Activated CD8-positive, alpha-beta memory T cell treated with anti-CD3 and anti-CD28 coated beads, Interleukin-2, amount 10 ng/mL, durations not matched to agents 7 days and 5 days (primary cell): ENCODE data around the gene UBE2Q1. TPM values are rescaled to one million over a fixed set of nuclear protein-coding genes. Genes with fewer than 3 reads are reported as not detected.

ENCODE experiments used
- ATAC-seq: fragments of 150-1000 bp; cut with Tn5 transposase; one replicate; pipeline ENCODE4 v1.10.0; 2021; ENCODE audit warnings: moderate library complexity
- CTCF ChIA-PET: fragments of 350-600 bp; sonication (Branson Sonifier 250); formaldehyde crosslinking; loops from one replicate; lab custom pipeline; 2021; ENCODE audit warnings: antibody characterized with exemption; lab: Charles Lee
- DNase-seq: peaks from one replicate; pipeline ENCODE4 v3.0.0-alpha.2; 2020
- H3K27ac Mint-ChIP-seq: one replicate; pipeline ENCODE4 v1.8.0; 2021; ENCODE audit warnings: mild to moderate bottlenecking, mixed read lengths
- H3K27me3 Mint-ChIP-seq: one replicate; pipeline ENCODE4 v1.8.0; 2021; ENCODE audit warnings: mixed read lengths
- H3K36me3 Mint-ChIP-seq: one replicate; pipeline ENCODE4 v1.8.0; 2021; ENCODE audit warnings: mild to moderate bottlenecking, mixed read lengths
- H3K4me1 Mint-ChIP-seq: one replicate; pipeline ENCODE4 v1.8.0; 2021; ENCODE audit warnings: mixed read lengths
- H3K4me3 Mint-ChIP-seq: one replicate; pipeline ENCODE4 v1.8.0; 2021; ENCODE audit warnings: mild to moderate bottlenecking, moderate library complexity, mixed read lengths
- H3K9me3 Mint-ChIP-seq: one replicate; pipeline ENCODE4 v1.8.0; 2022; ENCODE audit warnings: low read depth, mixed read lengths
- total RNA-seq, 2 experiments: library from RNA; stranded (reverse); gene quantifications; one replicate each; pipeline ENCODE4 v1.2.3, GENCODE V29; 2021

UBE2Q1 gene
- total RNA-seq, 2 experiments from 2014 or later = 103 to 110 TPM

DNA sequence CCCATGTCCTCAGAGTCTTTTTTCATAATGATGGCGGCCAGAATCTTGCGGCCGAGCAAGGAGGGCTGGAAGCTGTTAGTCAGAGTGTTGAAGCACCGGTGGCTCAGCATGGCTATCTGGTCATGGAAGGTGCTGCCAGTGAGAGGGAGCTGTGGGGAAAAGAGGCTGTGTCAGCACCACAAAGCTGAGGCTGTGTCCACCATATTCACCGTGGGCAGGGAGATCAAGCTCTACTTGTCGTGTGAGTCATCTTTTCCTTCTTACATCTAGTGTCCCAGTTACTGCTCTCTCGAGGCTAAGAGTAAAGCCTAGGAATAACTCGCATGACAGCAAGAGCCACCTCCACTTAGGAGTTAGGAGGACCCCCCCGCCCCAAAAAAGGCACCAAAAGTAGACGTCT is 31.3 kb upstream of the UBE2Q1 start:
- CTCF ChIA-PET = interaction anchor here (1.5 to 1.9 kb wide), 2 partner anchors 30 to 80 kb away, joined by 5 to 6 read pairs; no protein-coding TSS in a partner anchor
- H3K36me3 Mint-ChIP-seq = peaks cover 84% of the 10 kb centered on the region
- H3K27ac Mint-ChIP-seq = no peak overlapping the region

DNA sequence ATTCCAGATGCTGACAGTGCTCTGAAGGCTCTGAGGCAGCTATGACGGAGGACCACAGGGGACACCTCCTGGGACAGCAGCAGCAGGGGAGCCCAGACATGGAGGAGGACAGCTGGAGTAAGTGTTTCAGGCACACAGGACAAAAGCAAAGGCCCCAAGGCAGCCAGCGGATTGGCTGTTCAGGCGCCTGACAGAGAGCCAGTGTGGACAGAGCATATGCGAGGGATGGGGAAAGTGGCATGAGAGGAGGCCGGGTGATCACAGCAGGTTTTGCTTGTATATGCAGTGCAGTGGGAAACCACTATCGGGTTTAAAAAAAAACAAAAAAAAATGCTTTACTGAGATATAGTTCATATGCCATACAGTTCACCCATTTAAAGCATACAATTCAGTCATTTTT is 28.2 kb upstream of the UBE2Q1 start:
- ATAC-seq = no peak
- peaks cover 23% of the 10 kb centered on the region for H3K4me1 Mint-ChIP-seq
- no peak for DNase-seq
- no peaks in the 10 kb centered on the region for H3K27me3 Mint-ChIP-seq
- CTCF ChIA-PET = no interaction called here
- H3K36me3 Mint-ChIP-seq = peaks cover 80% of the 10 kb centered on the region
- no peak overlapping the region for H3K4me3 Mint-ChIP-seq
- H3K9me3 Mint-ChIP-seq = no peaks in the 10 kb centered on the region
- H3K27ac Mint-ChIP-seq = no peak overlapping the region

More for the DNA sequence above, 31.3 kb upstream of the UBE2Q1 start:
- H3K27me3 Mint-ChIP-seq = no peaks in the 10 kb centered on the region
- DNase-seq (no peak), ATAC-seq (no peak)
- no peak overlapping the region for H3K4me3 Mint-ChIP-seq
- no peaks in the 10 kb centered on the region for H3K9me3 Mint-ChIP-seq
- peaks cover 21% of the 10 kb centered on the region for H3K4me1 Mint-ChIP-seq

DNA sequence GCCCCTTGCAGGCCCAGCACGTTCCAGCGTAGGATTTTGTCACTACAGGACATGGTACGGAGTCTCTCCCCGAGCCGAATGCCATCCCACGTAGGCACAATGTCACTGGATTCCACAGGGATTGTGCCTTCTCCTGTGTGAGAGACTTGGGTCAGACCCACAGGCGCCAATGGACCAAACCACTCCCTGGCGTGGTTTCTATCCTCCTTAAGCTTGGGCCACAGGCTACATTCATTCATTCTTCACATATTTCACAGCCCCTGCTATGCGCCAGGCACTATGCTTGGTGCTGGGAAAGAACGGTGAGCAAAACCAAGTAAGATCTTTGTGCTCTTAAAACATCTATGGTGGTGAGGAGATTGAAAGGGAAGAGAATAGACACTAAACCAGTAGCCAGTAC is 27.8 kb upstream of the UBE2Q1 start:
- H3K9me3 Mint-ChIP-seq = no peaks in the 10 kb centered on the region

DNA sequence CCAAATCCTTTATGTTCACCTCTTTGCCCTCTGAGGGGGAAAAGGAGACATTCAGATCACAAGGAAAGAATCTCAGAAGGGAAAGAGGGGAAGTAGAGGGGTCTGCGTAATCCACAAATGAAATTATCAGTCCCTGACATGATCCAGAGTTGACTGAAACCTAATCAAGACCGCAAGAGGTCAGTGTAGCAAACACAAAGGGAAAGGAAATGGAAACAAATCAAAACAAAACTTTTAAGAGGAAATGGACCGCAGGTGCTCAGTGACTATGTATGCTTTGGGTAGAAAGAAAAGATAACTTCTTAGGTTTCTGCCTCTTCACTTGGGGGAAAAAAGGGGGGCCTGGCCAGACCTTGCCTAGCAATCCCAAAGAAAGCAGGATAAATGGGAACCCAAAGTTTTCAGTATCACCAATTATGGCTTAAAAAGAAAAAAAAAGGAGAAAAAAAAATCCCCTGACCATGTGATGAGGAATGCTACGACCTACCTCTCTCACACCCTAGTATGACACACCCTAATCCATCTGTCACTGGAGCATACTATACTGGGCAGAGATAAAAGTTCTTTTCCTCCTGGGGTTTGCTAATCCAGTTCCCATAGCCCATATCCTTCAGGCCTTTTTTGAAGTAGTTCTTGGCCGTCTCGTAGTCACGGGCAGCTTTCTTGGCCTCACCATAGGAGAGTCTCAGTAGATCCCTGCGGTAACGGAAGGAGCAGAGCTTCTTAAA is 26.0 kb upstream of the UBE2Q1 start:
- Mint-ChIP-seq H3K36me3 (peaks cover 80% of the 10 kb centered on the region), H3K4me3 (no peak overlapping the region), H3K9me3 (no peaks in the 10 kb centered on the region), H3K27me3 (no peaks in the 10 kb centered on the region), H3K27ac (no peak overlapping the region), H3K4me1 (peaks cover 23% of the 10 kb centered on the region)
- CTCF ChIA-PET = interaction anchor here (1.0 kb wide), 1 partner anchor 94 kb away, joined by 3 read pairs; no protein-coding TSS in a partner anchor
- ATAC-seq (no peak), DNase-seq (no peak)

More for the DNA sequence above, 27.8 kb upstream of the UBE2Q1 start:
- Mint-ChIP-seq H3K27ac (no peak overlapping the region), H3K36me3 (peaks cover 78% of the 10 kb centered on the region), H3K4me3 (no peak overlapping the region), H3K4me1 (peaks cover 23% of the 10 kb centered on the region), H3K27me3 (no peaks in the 10 kb centered on the region)
- DNase-seq = no peak
- no peak for ATAC-seq
- CTCF ChIA-PET = no interaction called here

DNA sequence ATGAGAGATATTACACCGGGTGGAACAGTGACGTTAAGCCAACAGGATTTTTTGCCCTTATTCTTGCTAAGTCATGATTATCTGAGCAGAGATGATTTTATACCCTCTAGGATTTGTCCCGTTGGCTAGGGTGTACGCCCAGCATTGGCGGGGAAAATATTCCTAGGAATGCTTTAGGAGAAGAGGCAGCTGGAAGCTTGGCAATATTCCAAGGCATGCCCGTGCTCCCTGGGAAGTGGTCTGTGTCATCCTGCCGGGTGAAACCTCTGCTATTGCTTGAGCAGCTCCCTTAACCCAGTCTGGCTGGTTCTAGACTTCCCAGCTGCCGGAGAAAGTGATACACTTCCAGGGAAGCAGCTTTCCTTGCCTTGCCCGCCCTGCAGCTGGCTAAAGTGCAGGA is 25.3 kb upstream of the UBE2Q1 start:
- H3K9me3 Mint-ChIP-seq = no peaks in the 10 kb centered on the region
- CTCF ChIA-PET = no interaction called here
- no peak for DNase-seq
- ATAC-seq = no peak
- no peak overlapping the region for H3K4me3 Mint-ChIP-seq
- H3K27ac Mint-ChIP-seq = no peak overlapping the region
- H3K4me1 Mint-ChIP-seq = peaks cover 23% of the 10 kb centered on the region
- no peaks in the 10 kb centered on the region for H3K27me3 Mint-ChIP-seq
- peaks cover 80% of the 10 kb centered on the region for H3K36me3 Mint-ChIP-seq

DNA sequence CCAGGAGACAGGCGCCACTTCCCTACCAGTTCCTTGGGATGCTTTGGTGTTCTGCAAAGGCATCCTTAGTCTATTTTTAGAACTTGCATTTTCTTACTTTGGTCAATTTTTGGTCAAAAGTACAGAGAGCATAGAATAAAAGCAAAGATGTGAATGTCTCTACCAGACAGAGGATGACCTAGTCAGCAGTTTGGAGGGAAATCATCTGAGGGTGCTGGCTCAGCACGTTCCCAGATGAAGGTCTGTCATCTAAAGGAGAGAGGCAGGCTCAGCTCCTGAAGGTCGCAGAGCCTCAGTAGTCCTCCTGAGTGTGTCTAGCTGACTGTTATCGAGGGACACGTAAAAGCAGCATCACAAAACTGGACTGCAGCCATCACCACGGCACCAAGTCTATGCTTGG is 24.4 kb upstream of the UBE2Q1 start:
- Mint-ChIP-seq H3K36me3 (peaks cover 79% of the 10 kb centered on the region), H3K27ac (no peak overlapping the region), H3K27me3 (no peaks in the 10 kb centered on the region), H3K9me3 (no peaks in the 10 kb centered on the region), H3K4me1 (peaks cover 23% of the 10 kb centered on the region), H3K4me3 (no peak overlapping the region)
- CTCF ChIA-PET = no interaction called here
- no peak for ATAC-seq
- no peak for DNase-seq

DNA sequence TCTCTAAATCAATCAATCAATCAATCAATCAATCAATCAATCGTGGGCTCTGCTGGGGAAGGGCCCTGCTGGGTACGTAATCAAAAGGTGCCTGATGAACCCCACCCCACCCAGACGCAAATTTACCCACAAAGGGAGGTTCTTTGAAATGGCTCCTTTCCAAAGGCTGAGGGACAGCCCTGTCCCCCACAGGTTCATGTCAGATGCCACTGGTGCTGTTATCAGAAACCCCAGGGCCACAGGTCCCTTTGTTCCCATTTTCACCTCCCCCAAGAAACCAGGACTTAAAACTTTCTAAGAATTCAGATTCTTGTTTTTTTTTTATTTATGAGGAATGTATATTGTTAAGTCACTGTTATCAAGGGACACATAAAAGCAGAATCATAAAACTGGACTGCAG is 23.3 kb upstream of the UBE2Q1 start:
- H3K27ac Mint-ChIP-seq = no peak overlapping the region
- H3K4me1 Mint-ChIP-seq = peaks cover 20% of the 10 kb centered on the region
- H3K27me3 Mint-ChIP-seq = no peaks in the 10 kb centered on the region
- H3K4me3 Mint-ChIP-seq = no peak overlapping the region
- H3K9me3 Mint-ChIP-seq = no peaks in the 10 kb centered on the region
- DNase-seq (no peak), ATAC-seq (no peak)
- CTCF ChIA-PET = no interaction called here
- H3K36me3 Mint-ChIP-seq = peaks cover 69% of the 10 kb centered on the region

DNA sequence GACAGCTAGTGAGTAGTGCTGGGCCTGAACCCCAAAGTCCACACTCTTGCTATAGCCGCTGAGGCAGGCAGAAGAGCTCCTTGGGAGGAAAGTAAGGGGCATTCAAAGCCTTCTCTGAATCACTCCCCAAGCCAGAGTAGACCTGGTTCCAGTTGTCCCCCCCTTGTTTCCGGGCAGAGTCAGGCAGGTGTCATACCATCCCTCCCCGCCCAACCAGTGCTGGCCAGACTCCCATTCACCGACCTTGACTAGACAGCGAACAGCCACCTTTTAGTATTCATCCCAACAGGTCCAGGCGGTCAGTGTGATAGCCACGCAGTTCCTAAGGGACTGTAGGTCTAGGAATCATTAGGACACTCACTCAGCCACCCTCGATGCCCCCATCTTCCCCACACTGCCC is 20.9 kb upstream of the UBE2Q1 start:
- DNase-seq = no peak
- Mint-ChIP-seq H3K27ac (no peak overlapping the region), H3K4me1 (peaks cover 2% of the 10 kb centered on the region), H3K27me3 (no peaks in the 10 kb centered on the region), H3K4me3 (no peak overlapping the region), H3K36me3 (peaks cover 45% of the 10 kb centered on the region), H3K9me3 (no peaks in the 10 kb centered on the region)
- no peak for ATAC-seq
- CTCF ChIA-PET = interaction anchor here (1.2 kb wide), 1 partner anchor 19 kb away, joined by 3 read pairs; no protein-coding TSS in a partner anchor

DNA sequence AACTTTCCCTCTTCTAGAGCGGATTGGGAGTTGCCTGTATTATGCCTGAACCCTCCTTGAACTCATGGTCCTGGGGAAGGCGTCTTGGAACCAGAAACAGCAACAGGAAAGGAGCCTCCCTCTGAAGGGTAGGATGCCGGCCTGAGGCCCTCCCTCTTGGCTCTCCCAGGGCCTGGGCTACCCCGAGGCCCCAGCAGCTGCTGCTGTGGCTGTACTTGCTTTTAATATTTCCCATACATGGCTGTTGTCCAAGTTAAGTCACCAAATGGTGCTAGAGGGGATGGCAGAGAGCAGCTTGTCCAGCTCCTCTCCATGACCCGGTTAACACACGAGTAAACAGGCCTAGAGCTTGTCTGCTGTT is 19.6 kb upstream of the UBE2Q1 start:
- peaks cover 34% of the 10 kb centered on the region for H3K36me3 Mint-ChIP-seq
- ATAC-seq (no peak), DNase-seq (no peak)
- CTCF ChIA-PET = interaction anchor here (1.2 kb wide), 1 partner anchor 18 kb away, joined by 3 read pairs; no protein-coding TSS in a partner anchor
- H3K27me3 Mint-ChIP-seq = no peaks in the 10 kb centered on the region
- H3K9me3 Mint-ChIP-seq = no peaks in the 10 kb centered on the region
- no peak overlapping the region for H3K27ac Mint-ChIP-seq
- no peak overlapping the region for H3K4me3 Mint-ChIP-seq
- H3K4me1 Mint-ChIP-seq = peaks cover 3% of the 10 kb centered on the region

DNA sequence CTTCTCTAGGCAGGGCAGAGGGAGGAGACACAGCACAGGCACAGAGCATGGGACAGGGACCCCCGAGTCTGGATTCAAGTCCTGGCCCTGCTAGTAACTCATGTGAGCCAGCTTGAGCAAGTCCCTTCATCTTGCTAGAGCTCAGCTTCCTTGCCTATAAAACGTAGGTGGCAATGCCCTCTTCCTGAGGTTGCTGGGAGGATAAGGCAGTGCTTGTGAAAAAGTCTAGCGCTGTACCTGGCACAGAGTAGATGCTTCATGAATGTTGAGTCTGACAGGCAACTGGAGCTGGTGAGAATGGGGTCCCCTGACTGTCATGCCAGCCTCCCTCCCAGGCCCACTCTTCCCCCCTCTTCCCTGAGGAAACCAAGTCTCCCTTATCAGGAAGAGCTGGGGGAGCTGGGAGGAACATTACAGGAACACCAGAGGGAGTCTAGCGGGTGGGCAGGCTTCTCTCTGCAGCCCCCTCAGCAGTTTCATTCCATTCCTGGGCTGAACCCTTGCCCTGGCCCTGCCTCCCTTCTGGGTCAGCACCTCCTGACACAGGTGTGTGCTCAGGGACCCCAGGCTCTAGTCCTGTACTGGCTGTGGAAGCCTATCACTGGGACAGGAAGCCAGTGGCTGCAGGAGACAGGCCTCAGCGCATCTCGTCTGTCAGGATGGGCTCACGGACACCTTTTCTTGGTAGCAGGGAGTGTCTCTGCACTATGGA is 19.0 kb upstream of the UBE2Q1 start:
- ATAC-seq (no peak), DNase-seq (no peak)
- Mint-ChIP-seq H3K36me3 (peaks cover 33% of the 10 kb centered on the region), H3K27ac (no peak overlapping the region), H3K27me3 (no peaks in the 10 kb centered on the region), H3K4me3 (no peak overlapping the region), H3K9me3 (no peaks in the 10 kb centered on the region), H3K4me1 (peaks cover 3% of the 10 kb centered on the region)
- CTCF ChIA-PET = no interaction called here

DNA sequence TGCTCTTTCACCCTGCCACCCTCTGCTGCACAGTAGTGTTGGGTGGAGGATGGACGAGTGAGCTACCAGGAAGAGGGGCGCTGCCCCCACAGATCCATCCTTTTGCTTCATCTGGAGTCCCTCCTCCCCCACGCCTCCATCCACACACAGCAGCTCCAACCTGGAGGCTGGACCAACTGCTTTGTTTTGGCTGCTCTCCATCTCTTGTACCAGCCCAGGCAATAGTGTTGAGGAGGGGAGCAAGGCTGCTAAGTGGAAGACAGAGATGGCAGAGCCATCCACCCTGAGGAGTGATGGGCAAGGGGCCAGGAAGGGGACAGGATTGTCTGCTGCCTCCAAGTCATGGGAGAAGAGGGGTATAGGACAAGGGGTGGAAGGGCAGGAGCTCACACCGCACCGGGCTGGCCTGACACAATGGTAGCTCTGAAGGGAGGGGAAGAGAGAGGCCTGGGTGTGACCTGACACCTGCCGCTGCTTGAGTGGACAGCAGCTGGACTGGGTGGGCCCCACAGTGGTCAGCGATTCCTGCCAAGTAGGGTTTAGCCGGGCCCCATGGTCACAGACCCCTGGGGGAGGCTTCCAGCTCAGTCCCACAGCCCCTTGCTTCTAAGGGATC is 17.6 kb upstream of the UBE2Q1 start:
- no peak overlapping the region for H3K27ac Mint-ChIP-seq
- CTCF ChIA-PET = interaction anchor here (0.8 to 1.1 kb wide), 2 partner anchors 16 to 17 kb away, joined by 3 to 5 read pairs; no protein-coding TSS in a partner anchor

DNA sequence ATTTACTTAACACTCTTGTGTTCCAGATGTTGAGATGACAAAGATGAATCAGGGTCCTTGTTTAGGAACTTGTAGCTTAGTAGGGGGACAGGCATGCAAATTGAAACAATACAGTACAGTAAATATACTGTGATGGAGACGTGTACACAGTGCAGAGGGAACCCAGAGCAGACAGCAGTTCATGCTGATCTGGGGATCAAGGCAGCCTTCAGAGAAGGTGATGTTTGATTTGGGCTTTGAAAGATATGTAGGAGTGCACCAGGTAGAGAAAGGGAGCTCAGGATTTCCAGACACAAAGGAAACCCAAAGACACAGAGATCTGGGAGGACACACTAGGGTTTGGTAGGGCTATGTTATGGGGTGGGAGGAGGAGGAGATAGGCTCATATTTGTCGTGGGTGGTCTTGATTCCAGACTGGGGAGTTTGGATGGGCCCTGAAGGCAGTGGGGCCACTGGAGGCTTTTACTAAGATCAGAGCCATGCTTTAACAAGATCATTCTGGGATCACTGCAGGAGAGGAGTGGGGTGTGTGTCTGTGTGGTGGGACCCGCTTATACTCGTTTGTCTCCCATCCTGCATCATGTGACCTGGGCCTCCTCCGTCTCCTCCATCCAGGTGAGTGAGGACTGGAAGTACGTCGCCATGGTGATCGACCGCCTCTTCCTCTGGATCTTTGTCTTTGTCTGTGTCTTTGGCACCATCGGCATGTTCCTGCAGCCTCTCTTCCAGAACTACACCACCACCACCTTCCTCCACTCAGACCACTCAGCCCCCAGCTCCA is 16.9 kb upstream of the UBE2Q1 start:
- DNase-seq = no peak
- no peak overlapping the region for H3K4me3 Mint-ChIP-seq
- peaks cover 21% of the 10 kb centered on the region for H3K36me3 Mint-ChIP-seq
- CTCF ChIA-PET = interaction anchor here (0.8 kb wide), 1 partner anchor 15 kb away, joined by 5 read pairs; no protein-coding TSS in a partner anchor
- no peaks in the 10 kb centered on the region for H3K9me3 Mint-ChIP-seq
- no peak for ATAC-seq
- H3K27ac Mint-ChIP-seq = no peak overlapping the region
- no peaks in the 10 kb centered on the region for H3K27me3 Mint-ChIP-seq
- peaks cover 3% of the 10 kb centered on the region for H3K4me1 Mint-ChIP-seq

More for the DNA sequence above, 17.6 kb upstream of the UBE2Q1 start:
- no peak for DNase-seq
- H3K4me1 Mint-ChIP-seq = peaks cover 3% of the 10 kb centered on the region
- H3K9me3 Mint-ChIP-seq = no peaks in the 10 kb centered on the region
- H3K27me3 Mint-ChIP-seq = no peaks in the 10 kb centered on the region
- H3K36me3 Mint-ChIP-seq = peaks cover 26% of the 10 kb centered on the region
- H3K4me3 Mint-ChIP-seq = no peak overlapping the region
- no peak for ATAC-seq

DNA sequence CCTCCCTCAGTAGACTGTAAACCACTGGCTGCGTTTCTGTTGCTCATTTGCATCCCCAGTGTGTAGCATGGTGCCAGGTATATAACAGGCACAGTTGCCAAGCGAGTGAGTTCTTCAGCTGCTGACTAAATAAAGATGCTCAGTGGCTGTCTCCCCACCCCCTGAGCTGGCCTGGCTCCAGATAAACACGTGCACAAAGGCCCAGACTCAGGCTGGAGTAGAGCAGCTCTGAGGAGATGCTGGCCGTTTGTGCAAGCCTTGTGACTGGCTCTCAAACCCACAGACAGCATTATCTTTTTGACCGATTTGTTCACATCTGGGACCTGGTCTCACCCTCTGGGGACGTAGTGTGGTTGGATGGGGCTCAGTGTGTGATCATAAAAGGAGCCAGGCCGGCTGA is 16.3 kb upstream of the UBE2Q1 start:
- H3K4me1 Mint-ChIP-seq = peaks cover 3% of the 10 kb centered on the region
- CTCF ChIA-PET = interaction anchor here (2.4 kb wide), 1 partner anchor 15 kb away, joined by 8 read pairs; no protein-coding TSS in a partner anchor
- ATAC-seq (no peak), DNase-seq (no peak)
- no peaks in the 10 kb centered on the region for H3K9me3 Mint-ChIP-seq
- H3K36me3 Mint-ChIP-seq = peaks cover 17% of the 10 kb centered on the region
- no peak overlapping the region for H3K27ac Mint-ChIP-seq
- peaks cover 1% of the 10 kb centered on the region for H3K27me3 Mint-ChIP-seq
- H3K4me3 Mint-ChIP-seq = no peak overlapping the region
